Activated T-cell treated with anti-CD3 and anti-CD28 coated beads for 48 hours (primary cell): ENCODE data around the gene DECR2.
A peak's percentile ranks its signal among the peaks of the same experiment; 100 is the strongest.
"Not testable (repeated sequence)": the region's sequence is repeated elsewhere in the genome, so short reads cannot be mapped to it uniquely, and the experiment has no call there.

Experiments
- DNase-seq: peaks from one replicate; pipeline ENCODE4 v3.0.0-alpha.2; 2020; ENCODE audit warnings: low read depth

Gene DECR2

DNA sequence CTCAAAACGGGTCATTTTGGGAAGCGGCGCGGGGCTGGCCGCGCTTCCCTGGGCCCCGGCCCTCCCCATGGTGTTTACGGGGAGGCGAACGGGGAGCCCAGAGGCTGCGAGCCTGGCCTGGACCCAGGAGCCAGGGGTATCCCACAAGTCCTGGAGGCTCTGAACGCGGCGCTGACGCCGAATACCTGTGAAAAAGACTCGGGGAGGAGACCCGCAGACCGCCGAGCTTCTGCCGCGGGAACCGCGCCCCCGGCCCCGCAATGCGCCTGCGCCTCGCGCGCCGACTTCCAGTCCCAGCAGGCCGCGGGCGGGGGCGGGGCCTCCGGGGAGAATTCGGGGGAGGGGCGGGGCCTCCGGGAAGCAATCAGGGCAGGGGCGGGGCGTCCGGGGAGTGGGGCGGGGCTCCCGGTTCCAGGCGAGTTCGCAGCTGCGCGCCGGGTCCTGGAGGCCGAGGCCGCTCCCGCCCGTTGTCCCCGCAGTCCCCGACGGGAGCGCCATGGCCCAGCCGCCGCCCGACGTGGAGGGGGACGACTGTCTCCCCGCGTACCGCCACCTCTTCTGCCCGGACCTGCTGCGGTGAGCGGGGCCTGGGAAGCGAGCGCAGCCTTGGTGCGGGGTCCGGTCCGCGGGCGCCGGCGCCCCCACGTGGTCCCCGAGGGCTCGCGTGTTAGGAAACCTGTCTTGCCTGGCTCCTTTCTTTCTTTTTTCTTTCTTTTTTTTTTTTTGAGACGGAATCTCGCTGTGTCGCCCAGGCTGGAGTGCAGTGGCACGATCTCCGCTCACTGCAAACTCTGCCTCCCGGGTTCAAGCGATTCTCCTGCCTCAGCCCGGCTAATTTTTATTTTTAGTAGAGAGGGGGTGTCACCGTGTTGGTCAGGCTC lies at the start of gene DECR2:
Gene DECR2, plus strand, starts transcription at position 418 of the 881 bp plus-strand sequence. Its CDS starts 79 bp downstream, at position 497.
- peak; percentile 99 for DNase-seq

- peak; percentile 100 for DNase-seq
These were observed 48.9 kb upstream of the DECR2 start, which contains the start of gene AXIN1 for GRCh38 chr16:352547-353403. TSS of gene AXIN1 (minus strand) at chr16:352723. CDS start at chr16:347025, 5,698 bp downstream.

GRCh38 chr16:353404-354290 lies 48.0 kb upstream of the DECR2 start:
- DNase-seq: no peak

DNA sequence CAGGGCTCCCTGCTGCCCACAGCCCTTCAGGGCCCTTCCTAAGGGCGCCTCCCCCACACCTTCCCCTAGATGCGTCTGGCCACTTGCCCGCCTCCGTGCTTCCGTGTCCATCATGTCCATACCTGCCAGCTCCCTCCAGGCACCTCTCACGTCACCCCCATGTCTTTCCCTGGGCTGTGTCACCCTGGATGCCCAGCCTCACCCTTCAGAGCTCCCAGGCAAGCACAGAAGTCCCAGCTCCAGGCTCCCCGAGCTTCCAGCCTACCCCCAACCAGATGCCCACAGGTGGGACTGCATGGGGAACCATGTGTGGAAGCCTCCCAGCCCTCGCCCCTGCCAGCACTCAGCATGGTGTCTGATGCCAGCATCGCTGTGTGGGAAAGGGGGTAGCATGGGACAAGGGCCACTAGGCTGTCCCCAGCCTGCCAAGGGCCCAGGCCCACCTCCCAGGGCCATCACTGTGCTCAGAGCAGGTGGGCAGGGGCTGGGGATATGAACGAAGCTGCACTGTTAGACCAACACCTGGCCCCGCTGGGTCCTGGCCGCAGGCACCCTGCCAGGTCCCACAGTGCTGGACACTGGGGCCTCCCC lies 47.3 kb upstream of the DECR2 start:
- DNase-seq: no peak

DNA sequence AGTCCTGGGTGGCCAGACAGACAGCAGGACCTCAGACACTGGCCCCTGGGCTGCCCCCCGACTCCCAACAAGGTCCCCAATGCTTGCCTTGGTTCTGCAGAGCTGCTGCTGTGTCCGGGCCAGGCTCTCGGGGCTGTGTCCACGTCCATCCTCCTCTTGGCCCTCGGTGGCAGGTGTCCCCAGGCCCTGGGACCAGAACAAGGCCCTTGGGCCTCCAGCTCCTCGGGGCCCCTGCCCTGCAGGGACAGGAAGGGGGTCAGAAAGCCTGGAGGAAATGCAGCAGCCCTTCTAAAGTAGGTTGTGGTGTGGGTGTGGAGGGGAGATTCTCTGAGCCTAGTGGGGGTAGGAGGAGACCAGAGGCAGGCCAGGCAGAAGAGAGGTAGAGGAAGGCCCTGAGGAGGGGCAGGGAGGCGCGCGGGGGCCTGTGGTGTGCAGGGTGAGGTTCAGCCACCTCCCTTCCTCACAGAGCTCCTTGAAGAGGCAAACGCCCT lies 46.7 kb upstream of the DECR2 start:
- DNase-seq: no peak

- no peak for DNase-seq
These were observed 44.9 kb upstream of the DECR2 start for GRCh38 chr16:356741-357140.

DNA sequence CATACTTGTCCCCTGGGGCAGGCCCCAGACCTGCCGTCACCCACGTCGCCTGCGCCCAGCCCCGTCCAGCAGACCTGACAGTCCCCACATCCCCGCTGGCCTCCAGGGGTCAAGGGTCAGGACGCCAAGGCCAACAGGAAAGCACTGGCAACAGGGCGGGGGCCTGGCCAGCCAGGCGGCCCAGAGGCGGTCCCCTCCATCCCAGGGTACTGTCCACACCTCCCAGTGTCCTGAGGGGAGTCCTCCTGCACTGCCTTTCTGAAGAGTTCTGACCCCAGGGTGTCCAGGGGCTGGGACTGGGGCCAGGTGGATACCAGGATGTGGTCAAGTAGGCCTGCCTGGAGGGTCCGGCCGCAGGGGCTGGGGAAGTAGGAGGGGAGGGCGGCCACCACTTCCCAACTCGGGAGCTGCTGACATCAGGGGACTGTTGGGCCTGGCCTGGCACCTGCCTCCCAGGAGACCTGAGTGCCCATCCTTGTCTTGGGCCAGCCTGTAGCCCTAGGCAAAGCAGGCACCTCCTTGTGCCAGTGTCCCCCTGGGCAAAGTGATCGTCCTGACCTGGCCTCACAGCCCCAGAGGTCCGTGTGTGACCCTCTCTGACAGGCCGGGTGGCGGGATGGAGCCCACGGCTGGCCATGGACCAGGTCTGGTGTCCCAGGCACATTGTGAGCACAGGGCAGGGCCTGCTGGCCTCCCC lies 42.5 kb upstream of the DECR2 start:
- DNase-seq: no peak

GRCh38 chr16:359871-360697 lies 41.6 kb upstream of the DECR2 start:
- DNase-seq: no peak

DNA sequence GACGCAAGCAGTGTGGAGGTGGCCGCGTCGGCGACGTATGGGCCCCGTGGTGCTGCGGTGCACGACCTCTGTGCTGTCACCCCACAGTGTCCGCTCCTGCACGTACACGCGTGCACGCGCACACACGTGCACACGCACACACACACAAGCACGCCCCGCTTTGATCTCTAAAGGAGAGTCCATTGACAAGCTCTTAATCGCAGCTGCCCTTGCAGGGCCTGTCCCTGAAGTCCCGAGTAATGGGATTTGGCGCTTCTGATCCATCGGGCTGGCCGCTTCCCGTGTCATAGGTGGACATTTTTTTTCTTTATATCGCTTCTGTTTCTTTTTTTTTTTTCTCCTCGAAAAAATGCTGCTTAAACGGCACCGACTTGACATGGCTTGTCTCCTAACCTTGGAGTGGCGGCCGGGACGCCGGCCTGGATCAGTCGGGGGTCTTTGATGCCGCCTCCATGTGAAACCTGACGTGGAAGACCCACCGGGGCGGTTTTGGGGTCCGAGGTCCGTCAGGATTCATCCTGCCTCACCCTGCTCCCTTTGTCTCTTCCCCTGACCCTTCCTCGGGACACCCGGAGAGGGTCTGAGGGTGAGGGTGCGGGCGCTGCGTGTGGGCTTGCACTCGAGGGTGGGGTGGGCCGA lies 40.9 kb upstream of the DECR2 start:
- no peak for DNase-seq

DNA sequence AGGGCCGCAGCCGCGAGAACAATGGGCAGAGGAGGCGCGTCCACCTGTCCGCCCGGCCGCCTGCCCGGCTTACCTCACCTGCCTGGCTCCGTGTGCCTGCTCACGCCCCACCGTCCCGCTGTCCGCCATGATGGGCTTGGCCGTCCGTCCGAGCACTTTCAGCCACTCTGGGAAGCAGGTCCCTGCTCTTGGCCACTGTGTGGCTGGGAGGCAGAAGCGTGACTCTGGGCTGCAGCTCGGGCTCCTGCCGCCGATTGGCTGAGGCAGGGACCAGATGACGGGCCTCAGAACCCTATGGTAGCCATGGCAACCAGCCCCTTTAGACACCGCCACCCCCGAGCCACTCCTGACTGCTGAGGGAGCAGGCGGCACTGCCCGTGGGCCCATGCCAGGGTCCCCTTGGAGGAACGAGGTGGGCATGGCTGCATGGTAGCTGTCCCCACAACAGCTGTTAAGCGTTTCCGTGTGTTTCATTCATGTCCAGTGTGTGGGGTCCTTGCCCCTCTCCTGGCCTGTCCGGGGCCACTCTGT lies 40.3 kb upstream of the DECR2 start:
- DNase-seq: no peak

DNA sequence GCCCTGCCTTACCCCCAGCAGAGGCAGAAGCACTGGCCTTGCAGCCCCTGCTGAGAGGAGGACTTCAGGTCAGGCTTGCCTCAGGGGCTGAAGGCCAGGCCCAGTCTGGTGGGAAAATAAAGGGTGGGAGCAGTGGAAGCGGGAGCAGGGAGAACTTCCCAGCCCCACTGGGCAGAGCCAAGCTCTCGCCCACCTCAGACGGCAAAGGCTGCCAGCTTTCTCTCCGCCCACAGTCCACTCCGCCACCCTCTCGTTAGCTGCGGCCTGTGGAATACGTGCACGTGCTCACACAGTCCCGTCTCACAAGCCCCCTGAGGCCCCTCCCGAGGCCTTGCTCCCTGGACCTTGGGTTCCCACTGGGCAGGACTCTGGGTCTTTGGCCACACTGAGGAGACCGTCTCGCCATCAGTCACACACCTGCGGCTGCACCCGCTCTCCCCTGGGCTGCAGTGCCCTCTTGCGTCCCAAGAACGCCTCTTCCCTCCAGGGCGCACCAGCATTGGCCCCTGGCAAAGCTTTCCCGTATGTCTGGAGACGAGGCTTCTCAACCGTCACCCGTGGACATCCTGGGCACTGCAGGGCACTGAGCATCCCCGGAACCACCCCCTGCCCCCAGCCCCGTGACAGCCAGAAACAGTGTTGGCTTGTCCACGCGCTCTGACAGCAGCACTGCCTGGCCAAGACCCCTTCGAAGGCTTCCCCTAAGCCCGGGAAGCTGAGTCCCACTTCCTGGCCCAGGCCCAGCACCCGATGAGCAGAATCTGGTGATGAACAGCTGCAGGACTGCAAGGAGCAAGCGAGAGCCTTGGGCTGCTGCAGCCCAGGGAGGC lies 39.6 kb upstream of the DECR2 start:
- DNase-seq: peak; percentile 73

DNA sequence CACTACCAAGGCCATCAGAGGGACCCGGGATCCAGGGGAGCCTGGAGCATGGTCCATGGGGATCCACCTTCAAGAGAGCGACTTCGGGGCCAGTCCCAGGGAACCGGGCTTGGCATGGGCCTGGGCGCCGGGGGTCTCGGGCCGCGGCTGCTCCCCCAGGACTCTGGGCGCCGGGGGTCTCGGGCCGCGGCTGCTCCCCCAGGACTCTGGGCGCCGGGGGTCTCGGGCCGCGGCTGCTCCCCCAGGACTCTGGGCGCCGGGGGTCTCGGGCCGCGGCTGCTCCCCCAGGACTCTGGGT lies 39.0 kb upstream of the DECR2 start:
- DNase-seq: not testable (repeated sequence)

DNA sequence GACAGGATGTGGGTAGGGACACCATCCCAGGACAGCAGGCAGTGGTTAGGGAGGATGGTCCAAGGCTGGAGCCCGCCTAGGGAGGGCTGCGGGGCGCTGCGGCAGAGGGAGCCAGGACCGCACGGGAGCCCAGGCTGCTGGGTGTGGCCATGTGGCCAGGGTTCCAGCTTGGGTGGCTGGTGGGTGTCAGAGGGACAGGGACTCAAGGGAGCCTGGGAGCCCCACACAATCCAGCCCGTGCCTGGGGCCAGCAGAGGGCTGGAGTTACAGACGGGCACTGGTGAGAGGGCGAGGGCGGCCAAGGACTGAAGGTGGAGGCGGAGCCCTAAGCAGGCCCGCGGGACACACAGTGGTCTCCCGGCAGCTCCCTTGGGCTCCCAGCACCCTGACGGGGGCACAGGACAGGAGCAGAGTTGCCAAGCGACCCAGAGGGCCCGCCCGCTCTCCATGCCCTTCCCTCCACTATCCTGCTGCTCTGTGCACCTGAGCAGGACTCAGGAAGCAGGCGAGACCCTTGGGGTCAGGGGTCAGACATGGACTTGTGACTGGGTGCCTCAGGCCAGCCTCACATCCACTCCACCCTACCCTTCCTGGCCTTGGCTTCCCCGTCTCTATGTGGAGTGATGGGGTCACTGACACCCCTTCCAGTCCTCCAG lies 38.4 kb upstream of the DECR2 start:
- DNase-seq: no peak

- DNase-seq: no peak
These were observed 37.8 kb upstream of the DECR2 start for GRCh38 chr16:363766-364490.

GRCh38 chr16:364595-365491 lies 36.8 kb upstream of the DECR2 start:
- no peak for DNase-seq

DNA sequence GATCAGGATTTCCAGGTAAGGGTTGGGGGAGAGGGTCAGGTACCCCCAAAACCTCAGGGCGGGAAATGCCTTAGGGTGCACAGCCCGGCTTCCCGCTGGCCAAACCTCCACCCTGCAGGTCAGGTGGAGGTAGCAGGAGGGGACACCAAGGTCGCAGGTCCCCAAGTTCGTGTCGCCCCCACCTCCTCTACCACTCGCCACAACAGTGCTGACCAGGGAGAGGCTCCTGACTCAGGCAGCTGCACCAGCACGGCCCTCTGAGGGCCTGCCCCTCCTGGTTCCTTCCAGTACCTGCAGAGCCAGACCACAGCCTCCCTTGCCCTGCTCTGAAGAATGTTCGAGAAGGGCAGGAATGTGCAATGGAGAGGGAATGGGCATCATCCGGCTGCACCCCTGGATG lies 35.2 kb upstream of the DECR2 start:
- no peak for DNase-seq
